ENCODE results near the gene MYH15. TPM values are rescaled to one million over a fixed set of nuclear protein-coding genes. Genes with fewer than 3 reads are reported as not detected.
A peak's percentile ranks its signal among the peaks of the same experiment; 100 is the strongest.

Gene MYH15
- under 1 TPM in 3 of 4 donors, not detected in 1; 0.08 to 0.11 (median 0.10) TPM for total RNA-seq

- no peak for DNase-seq
- 88 to 94% methylated on average over 3 of the region's 3 CpGs for WGBS, 2 donors
- no peaks in the 10 kb centered on the region for H3K36me3 ChIP-seq
- TF ChIP-seq CTCF (IDR thresholded peaks at IDR 0.05) (no peak), POLR2A (IDR thresholded peaks at IDR 0.05) (no peak)
- no peak within 1 kb of the TSS for H3K27ac ChIP-seq
- no peak within 1 kb of the TSS for H3K4me3 ChIP-seq (replicated peaks in 1 of 3)
- intact Hi-C loops (cut with DNase I): no loop called here
- no peaks in the 10 kb centered on the region for H3K9me3 ChIP-seq
- H3K27me3 ChIP-seq: no peaks in the 10 kb centered on the region
- no peaks in the 10 kb centered on the region for H3K4me1 ChIP-seq
These were observed at the start of gene MYH15 for GRCh38 chr3:108510496-108510895. TSS of gene MYH15 (minus strand) at chr3:108510596. CDS start at chr3:108510530, 66 bp downstream.

- no peaks in the 10 kb centered on the region for H3K27me3 ChIP-seq
- DNase-seq: no peak
- TF ChIP-seq CTCF (IDR thresholded peaks at IDR 0.05): no peak
- H3K36me3 ChIP-seq: no peaks in the 10 kb centered on the region
- intact Hi-C loops (cut with DNase I): no loop called here
- no peak overlapping the region for H3K4me3 ChIP-seq (replicated peaks in 1 of 3)
- H3K27ac ChIP-seq: peak overlapping the region in 1 of 3 donors; percentile 49
- 95 to 96% methylated on average over 2 of the region's 2 CpGs for WGBS, 2 donors
- H3K4me1 ChIP-seq: peaks cover 7 to 17% of the 10 kb centered on the region in 2 donors
- no peaks in the 10 kb centered on the region for H3K9me3 ChIP-seq
These were observed 45.7 kb upstream of the MYH15 start for GRCh38 chr3:108555966-108556581.

GRCh38 chr3:108554913-108555571, 44.6 kb upstream of the MYH15 start:
- Histone ChIP-seq H3K9me3 (no peaks in the 10 kb centered on the region), H3K27me3 (no peaks in the 10 kb centered on the region), H3K27ac (peak overlapping the region in 2 of 3 donors; percentile 42 to 49), H3K36me3 (no peaks in the 10 kb centered on the region), H3K4me1 (peaks cover 7 to 17% of the 10 kb centered on the region in 2 donors), H3K4me3 (replicated peaks in 1 of 3) (no peak overlapping the region)
- DNase-seq: no peak
- intact Hi-C loops (cut with DNase I): loop anchor here (5.0 kb wide), 1 partner anchor 63 kb away; no protein-coding TSS in a partner anchor
- TF ChIP-seq POLR2A (IDR thresholded peaks at IDR 0.05) (no peak), CTCF (IDR thresholded peaks at IDR 0.05) (no peak)
- 52 to 53% methylated on average over 3 of the region's 3 CpGs for WGBS, 2 donors

GRCh38 chr3:108554229-108554628, 43.8 kb upstream of the MYH15 start:
- Histone ChIP-seq H3K9me3 (no peaks in the 10 kb centered on the region), H3K36me3 (no peaks in the 10 kb centered on the region), H3K4me1 (peaks cover 7 to 17% of the 10 kb centered on the region in 2 donors), H3K4me3 (replicated peaks in 1 of 3) (no peak overlapping the region), H3K27me3 (no peaks in the 10 kb centered on the region), H3K27ac (peak overlapping the region in 1 of 3 donors; percentile 49)
- intact Hi-C loops (cut with DNase I): loop anchor here (5.0 kb wide), 1 partner anchor 62 kb away; no protein-coding TSS in a partner anchor
- no peak for TF ChIP-seq POLR2A (IDR thresholded peaks at IDR 0.05)
- no peak for TF ChIP-seq CTCF (IDR thresholded peaks at IDR 0.05)
- no peak for DNase-seq

Data from thyroid gland (tissue), 4 donors.